GM21717 (cell line): Measurements from ENCODE around the gene CCNL2.
"Not testable (repeated sequence)": the region's sequence is repeated elsewhere in the genome, so short reads cannot be mapped to it uniquely, and the experiment has no call there.

Source experiments
- ATAC-seq: cut with Tn5 transposase; IDR thresholded peaks from one replicate; pipeline ENCODE4 v1.9.1; 2021; ENCODE audit warnings: mild to moderate bottlenecking, moderate library complexity; ENCODE audit not compliant: unreplicated experiment

CCNL2 gene

GRCh38 chr1:1401457-1402010, 2.4 kb upstream of the CCNL2 start:
- no peak for ATAC-seq

- ATAC-seq: no peak
These were observed 1.7 kb upstream of the CCNL2 start for GRCh38 chr1:1400576-1401456.

GRCh38 chr1:1399872-1400575, 889 bp upstream of the CCNL2 start:
- no peak for ATAC-seq

GRCh38 chr1:1398677-1399186, 403 bp downstream of the CCNL2 start:
- ATAC-seq: peak; percentile 1

- no peak for ATAC-seq
These were observed 1.2 kb downstream of the CCNL2 start for GRCh38 chr1:1397839-1398523.

GRCh38 chr1:1395166-1395565, 4.0 kb downstream of the CCNL2 start:
- no peak for ATAC-seq

- ATAC-seq: no peak
These were observed 5.0 kb downstream of the CCNL2 start for GRCh38 chr1:1394116-1394515.

GRCh38 chr1:1393428-1393827, 5.7 kb downstream of the CCNL2 start:
- no peak for ATAC-seq

GRCh38 chr1:1393014-1393413, 6.1 kb downstream of the CCNL2 start:
- ATAC-seq: no peak

DNA sequence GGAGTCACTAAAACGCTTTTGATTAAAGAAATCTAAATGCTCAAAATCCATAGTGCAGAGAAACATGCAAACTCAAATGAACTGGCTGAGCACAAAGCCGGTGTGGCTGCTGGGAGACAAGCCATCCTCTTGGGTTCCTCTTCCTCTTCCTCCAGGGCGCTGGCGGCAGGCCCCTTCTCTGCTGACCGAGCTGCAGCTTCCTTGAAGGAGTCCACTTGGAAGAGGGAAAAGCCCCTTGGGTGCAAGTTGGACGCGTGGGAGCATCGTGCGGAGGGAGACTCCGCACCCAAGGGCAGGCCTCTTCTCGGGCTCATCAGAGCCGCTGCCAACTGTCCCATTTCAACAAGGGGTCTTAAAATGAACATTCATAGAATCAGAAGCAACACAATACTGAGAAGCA, 7.9 kb downstream of the CCNL2 start:
- no peak for ATAC-seq

- ATAC-seq: no peak
These were observed 8.5 kb downstream of the CCNL2 start for GRCh38 chr1:1390675-1391074.

- no peak for ATAC-seq
These were observed 11.1 kb downstream of the CCNL2 start for GRCh38 chr1:1388078-1388472.

DNA sequence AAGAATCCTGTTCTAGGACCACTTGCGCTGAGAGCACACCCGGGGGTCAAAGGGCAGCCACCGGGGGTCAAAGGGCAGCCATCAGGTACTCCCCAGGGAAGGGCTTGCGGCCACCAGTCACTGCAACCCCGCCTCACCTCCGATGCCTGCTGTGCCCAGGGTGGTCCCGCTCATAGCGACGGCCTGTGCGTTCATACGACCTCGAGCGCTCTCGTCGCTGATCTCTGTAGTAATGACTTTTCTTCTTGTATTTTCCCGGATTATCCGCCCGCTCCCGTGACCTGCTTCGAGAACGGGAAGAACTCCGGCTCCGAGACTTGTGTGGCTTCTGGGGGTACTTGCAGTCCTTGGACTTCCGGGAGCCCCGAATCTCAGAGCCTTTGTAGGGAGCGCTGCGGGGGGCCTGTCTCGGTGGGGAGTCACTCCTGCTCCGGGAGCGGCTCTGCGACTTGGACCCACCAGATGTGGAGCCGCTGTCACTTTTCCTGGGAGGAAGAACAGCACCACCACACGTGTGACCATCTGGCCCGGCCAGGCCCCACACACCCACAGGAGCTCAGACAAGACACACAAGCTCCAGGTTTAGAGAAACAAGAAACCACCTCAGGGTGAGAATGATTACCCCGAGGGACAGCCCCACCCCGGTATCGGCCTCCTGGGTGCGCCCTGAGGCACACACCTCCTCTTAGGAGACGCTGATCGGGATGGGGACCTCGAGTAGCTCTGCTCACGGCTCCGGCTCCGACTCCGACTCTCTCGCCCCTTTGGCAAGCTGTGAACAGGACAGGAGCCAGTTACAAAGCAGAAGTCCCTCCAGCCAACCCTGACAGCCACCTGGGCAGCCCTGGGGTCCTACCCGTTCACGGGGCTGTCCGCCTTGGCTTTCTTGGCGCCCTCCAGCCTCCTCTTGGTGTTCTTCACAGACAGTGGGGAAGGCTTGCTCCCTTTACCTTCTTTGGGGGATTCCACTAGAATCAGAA, 11.7 kb downstream of the CCNL2 start:
- ATAC-seq: no peak

- ATAC-seq: no peak
These were observed 13.2 kb downstream of the CCNL2 start for GRCh38 chr1:1385931-1386330.

DNA sequence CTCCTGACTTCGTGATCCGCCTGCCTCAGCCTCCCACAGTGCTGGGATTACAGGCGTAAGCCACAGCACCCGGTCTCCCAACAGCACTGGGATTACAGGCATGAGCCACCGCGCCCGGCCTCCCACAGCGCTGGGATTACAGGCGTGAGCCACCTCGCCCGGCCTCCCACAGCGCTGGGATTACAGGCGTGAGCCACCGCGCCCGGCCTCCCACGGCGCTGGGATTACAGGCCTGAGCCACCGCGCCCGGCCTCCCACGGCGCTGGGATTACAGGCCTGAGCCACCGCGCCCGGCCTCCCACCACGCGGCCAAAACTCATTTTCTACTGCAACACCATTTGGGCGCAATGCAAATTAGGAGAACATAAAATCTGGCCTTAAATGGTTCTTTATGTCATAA, 13.8 kb downstream of the CCNL2 start:
- not testable (repeated sequence) for ATAC-seq

GRCh38 chr1:1381294-1381693, 17.8 kb downstream of the CCNL2 start:
- ATAC-seq: no peak

DNA sequence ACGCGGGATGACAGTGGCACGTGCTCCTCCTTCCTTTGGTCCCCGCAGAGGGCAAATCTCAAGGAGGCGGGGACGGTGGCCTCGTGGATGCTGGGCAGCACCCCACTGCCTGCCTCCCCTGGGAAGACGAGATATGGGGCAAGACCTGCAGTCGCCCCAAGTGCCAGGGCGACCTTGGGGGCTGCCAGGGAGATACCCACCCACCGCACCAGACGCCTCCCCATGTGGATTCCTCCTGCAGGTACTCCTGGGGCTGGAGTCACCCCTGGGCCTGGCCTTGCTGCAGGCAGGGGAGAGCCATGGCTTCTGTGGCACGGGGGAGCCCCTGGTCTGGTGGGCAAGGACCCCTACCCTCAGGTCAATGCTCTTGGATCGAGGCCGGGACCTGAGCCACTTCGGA, 18.3 kb downstream of the CCNL2 start:
- no peak for ATAC-seq

DNA sequence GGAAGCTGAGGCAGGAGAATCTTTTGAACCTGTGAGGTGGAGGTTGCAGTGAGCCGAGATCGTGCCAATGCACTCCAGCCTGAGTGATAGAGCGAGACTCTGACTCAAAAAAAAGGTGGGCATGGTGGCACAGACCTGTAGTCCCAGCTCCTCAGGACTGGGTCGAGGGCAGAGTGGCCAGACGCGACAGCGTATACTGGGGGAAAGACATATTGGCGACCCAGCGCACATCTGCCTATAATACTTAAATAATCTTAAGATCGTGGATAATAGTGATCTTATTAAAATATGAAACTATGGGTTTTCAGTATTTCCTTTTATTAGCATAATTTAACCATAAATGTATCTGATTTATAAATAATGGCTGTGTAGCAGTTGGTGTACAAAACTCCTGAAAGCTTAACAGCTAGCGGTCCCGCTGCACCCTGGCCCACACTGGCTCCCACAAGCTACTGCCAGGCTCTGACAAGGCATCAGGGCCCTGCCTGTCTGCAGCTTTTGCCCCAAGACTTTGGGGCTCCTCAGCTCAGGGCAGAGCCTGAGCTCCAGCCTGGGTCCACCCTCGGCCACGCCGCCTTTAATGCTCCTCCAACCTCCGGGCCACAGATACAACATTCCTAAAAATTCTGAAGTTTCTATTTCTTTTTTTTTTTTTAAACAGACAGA, 21.5 kb downstream of the CCNL2 start:
- ATAC-seq: no peak

- no peak for ATAC-seq
These were observed 22.4 kb downstream of the CCNL2 start for GRCh38 chr1:1376551-1377226.
